A673 (cell line): ENCODE measurements around the gene ZNF385C. TPM values are rescaled to one million over a fixed set of nuclear protein-coding genes. Genes with fewer than 3 reads are reported as not detected.
"Not testable (repeated sequence)": the region's sequence is repeated elsewhere in the genome, so short reads cannot be mapped to it uniquely, and the experiment has no call there.

Experiments used
- BruUV-seq: library from RNA; stranded (reverse); fragments of 400-500 nt; replicated peaks from 2 replicates; lab custom pipeline; 2021; lab: Mats Ljungman, UMichigan
- CTCF ChIA-PET: fragments of 300-600 bp; sonication (Branson Sonifier 250); formaldehyde crosslinking; loops from one replicate; lab custom pipeline; 2022; ENCODE audit warnings: antibody characterized with exemption; lab: Charles Lee
- POLR2A ChIA-PET: fragments of 300-600 bp; sonication (Branson Sonifier 250); formaldehyde crosslinking; loops from one replicate; lab custom pipeline; 2022; ENCODE audit warnings: antibody characterized with exemption; ENCODE audit not compliant: low non-redundant PET; lab: Charles Lee
- DNase-seq: peaks from one replicate; pipeline ENCODE4 v3.0.0-alpha.2; 2015; ENCODE audit warnings: low spot score
- H3K27ac ChIP-seq: fragments of 200-600 bp; sonication (generic); 2 replicates; pipeline ENCODE4 v1.5.1; 2016; ENCODE audit warnings: mixed run types, low read depth, mild to moderate bottlenecking, mixed read lengths, antibody characterized with exemption, low read length; ENCODE audit not compliant: poor library complexity, severe bottlenecking
- H3K27me3 ChIP-seq: fragments of 200-600 bp; sonication (generic); replicated peaks from 2 replicates; pipeline ENCODE4 v1.6.1; 2017; ENCODE audit warnings: mixed run types, low read depth, mild to moderate bottlenecking, mixed read lengths, antibody characterized with exemption, low read length; ENCODE audit not compliant: insufficient read depth, poor library complexity
- H3K36me3 ChIP-seq: fragments of 200-600 bp; sonication (generic); 2 replicates; pipeline ENCODE4 v1.6.1; 2016; ENCODE audit warnings: mixed run types, mild to moderate bottlenecking, mixed read lengths, antibody characterized with exemption, low read length; ENCODE audit not compliant: insufficient read depth, poor library complexity, severe bottlenecking
- H3K4me1 ChIP-seq: fragments of 200-600 bp; sonication (generic); 2 replicates; pipeline ENCODE4 v1.6.1; 2017; ENCODE audit warnings: mixed run types, mild to moderate bottlenecking, mixed read lengths, antibody characterized with exemption, low read length; ENCODE audit not compliant: insufficient read depth, poor library complexity, severe bottlenecking
- H3K4me3 ChIP-seq: fragments of 200-600 bp; sonication (generic); 2 replicates; pipeline ENCODE4 v1.5.1; 2016; ENCODE audit warnings: low read depth, mixed run types, mild to moderate bottlenecking, mixed read lengths, low read length; ENCODE audit not compliant: poor library complexity, severe bottlenecking
- H3K9me3 ChIP-seq: fragments of 200-600 bp; sonication (generic); 2 replicates; pipeline ENCODE4 v1.6.1; 2016; ENCODE audit warnings: mixed run types, low read depth, mild to moderate bottlenecking, mixed read lengths, antibody characterized with exemption, low read length; ENCODE audit not compliant: poor library complexity, severe bottlenecking
- EZH2 ChIP-seq: fragments of 200-600 bp; sonication (generic); IDR thresholded peaks from 2 replicates; pipeline ENCODE4 v1.6.1; 2017; ENCODE audit warnings: borderline replicate concordance, low read depth, mild to moderate bottlenecking, mixed read lengths, antibody characterized with exemption, low read length; ENCODE audit not compliant: poor library complexity, severe bottlenecking
- intact Hi-C: fragments of 100-400 bp; cut with micrococcal nuclease; formaldehyde crosslinking; loops from one replicate; pipeline ENCODE4 v1.10.0; 2022; ENCODE audit not compliant: unreplicated experiment
- total RNA-seq: library from RNA; stranded (reverse); gene quantifications from 2 replicates; pipeline ENCODE4 v1.2.3, GENCODE V29; 2021
- TF ChIP-seq, protein P1 (sequence below): fragments of 300-800, 200-600 bp; sonication (generic); conservative IDR thresholded peaks from 2 replicates; pipeline ENCODE4 v1.5.1; 2017; ENCODE audit warnings: low read depth, mild to moderate bottlenecking, antibody characterized with exemption, low read length, moderate library complexity, mixed read lengths

The ZNF385C gene
- total RNA-seq, 1 experiment from 2014 or later: 0.17 TPM

DNA sequence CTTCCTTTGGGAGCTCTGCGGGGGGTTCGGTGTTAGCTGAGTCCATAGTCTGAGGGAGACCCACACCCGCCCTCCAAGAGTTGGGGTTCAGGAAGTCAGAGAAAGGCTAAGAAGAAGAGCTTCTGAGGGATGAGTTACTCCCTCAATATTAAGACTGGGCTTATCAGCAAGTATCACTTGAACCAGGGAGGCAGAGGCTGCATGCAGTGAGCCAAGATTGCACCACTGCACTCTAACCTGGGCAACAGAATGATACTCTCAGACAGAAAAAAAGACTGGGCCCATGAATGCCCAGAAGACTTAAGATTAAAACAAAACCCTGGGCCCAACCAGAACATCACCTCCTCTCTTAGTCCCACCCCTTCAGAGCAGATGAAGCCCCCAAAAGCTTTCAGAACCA lies 72.3 kb downstream of the ZNF385C start:
- Histone ChIP-seq H3K36me3 (no peaks in the 10 kb centered on the region), H3K27me3 (no peaks in the 10 kb centered on the region), H3K9me3 (no peaks in the 10 kb centered on the region), H3K27ac (no peak overlapping the region), H3K4me1 (no peaks in the 10 kb centered on the region), H3K4me3 (no peak overlapping the region)
- no peak for DNase-seq
- no TSS peak for BruUV-seq
- POLR2A ChIA-PET: no interaction called here
- no peak for TF ChIP-seq EZH2
- TF ChIP-seq, protein P1, sequence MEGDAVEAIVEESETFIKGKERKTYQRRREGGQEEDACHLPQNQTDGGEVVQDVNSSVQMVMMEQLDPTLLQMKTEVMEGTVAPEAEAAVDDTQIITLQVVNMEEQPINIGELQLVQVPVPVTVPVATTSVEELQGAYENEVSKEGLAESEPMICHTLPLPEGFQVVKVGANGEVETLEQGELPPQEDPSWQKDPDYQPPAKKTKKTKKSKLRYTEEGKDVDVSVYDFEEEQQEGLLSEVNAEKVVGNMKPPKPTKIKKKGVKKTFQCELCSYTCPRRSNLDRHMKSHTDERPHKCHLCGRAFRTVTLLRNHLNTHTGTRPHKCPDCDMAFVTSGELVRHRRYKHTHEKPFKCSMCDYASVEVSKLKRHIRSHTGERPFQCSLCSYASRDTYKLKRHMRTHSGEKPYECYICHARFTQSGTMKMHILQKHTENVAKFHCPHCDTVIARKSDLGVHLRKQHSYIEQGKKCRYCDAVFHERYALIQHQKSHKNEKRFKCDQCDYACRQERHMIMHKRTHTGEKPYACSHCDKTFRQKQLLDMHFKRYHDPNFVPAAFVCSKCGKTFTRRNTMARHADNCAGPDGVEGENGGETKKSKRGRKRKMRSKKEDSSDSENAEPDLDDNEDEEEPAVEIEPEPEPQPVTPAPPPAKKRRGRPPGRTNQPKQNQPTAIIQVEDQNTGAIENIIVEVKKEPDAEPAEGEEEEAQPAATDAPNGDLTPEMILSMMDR: no peak
- intact Hi-C loops: loop anchor here (1.0 to 2.0 kb wide), 2 partner anchors 75 to 91 kb away; no protein-coding TSS in a partner anchor
- CTCF ChIA-PET: no interaction called here

DNA sequence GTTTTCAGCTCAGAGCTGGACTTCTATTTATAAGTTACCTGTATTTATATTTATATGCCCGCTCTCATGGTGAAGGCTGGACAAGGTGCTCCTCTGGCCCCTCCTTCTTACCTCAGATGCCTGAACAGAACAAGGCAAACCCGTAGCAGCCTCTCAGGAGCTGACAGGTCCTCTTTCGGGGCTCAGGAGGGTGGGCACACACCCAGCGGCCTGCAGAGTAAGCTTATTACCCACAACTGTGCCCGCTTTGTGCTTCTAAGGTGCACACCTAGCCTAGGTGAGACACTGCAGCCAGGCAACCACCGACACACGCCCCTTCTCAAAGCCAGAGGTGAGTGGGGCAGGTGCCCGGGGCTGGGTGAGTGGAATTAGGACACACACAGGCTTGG lies 73.1 kb downstream of the ZNF385C start:
- no peak for DNase-seq
- Histone ChIP-seq H3K27ac (no peak overlapping the region), H3K36me3 (no peaks in the 10 kb centered on the region), H3K9me3 (no peaks in the 10 kb centered on the region), H3K4me3 (no peak overlapping the region), H3K27me3 (no peaks in the 10 kb centered on the region), H3K4me1 (no peaks in the 10 kb centered on the region)
- ChIA-PET POLR2A (no interaction called here), CTCF (interaction anchor here (0.5 to 0.9 kb wide), 4 partner anchors 19 to 505 kb away, joined by 3 to 5 read pairs (median 4); no protein-coding TSS in a partner anchor)
- TF ChIP-seq, protein P1: no peak
- TF ChIP-seq EZH2: no peak
- intact Hi-C loops: loop anchor here (1.0 to 2.0 kb wide), 2 partner anchors 76 to 92 kb away; no protein-coding TSS in a partner anchor
- no TSS peak for BruUV-seq

GRCh38 chr17:42023524-42024349 lies 74.5 kb downstream of the ZNF385C start:
- Histone ChIP-seq H3K9me3 (no peaks in the 10 kb centered on the region), H3K27me3 (no peaks in the 10 kb centered on the region), H3K4me3 (no peak overlapping the region), H3K36me3 (no peaks in the 10 kb centered on the region), H3K4me1 (no peaks in the 10 kb centered on the region), H3K27ac (no peak overlapping the region)
- BruUV-seq: no TSS peak
- no peak for TF ChIP-seq EZH2
- TF ChIP-seq, protein P1: no peak
- POLR2A ChIA-PET: no interaction called here
- no peak for DNase-seq
- intact Hi-C loops: loop anchor here (2.0 kb wide), 1 partner anchor 93 kb away; no protein-coding TSS in a partner anchor
- CTCF ChIA-PET: interaction anchor here (0.7 kb wide), 1 partner anchor 79 kb away, joined by 5 read pairs; no protein-coding TSS in a partner anchor

GRCh38 chr17:42020845-42021244 lies 77.4 kb downstream of the ZNF385C start:
- intact Hi-C loops, H3K36me3 ChIP-seq, CTCF ChIA-PET, POLR2A ChIA-PET, H3K27me3 ChIP-seq, H3K27ac ChIP-seq, H3K4me1 ChIP-seq, BruUV-seq, DNase-seq, H3K9me3 ChIP-seq: not testable (repeated sequence)
- H3K4me3 ChIP-seq: peak overlapping the region; percentile 82
